EH (cell line): ENCODE data around the gene NIPA2.

Source experiments
- DNase-seq: peaks from one replicate; pipeline ENCODE4 v3.0.0-alpha.2; 2015; ENCODE audit warnings: low read depth

The NIPA2 gene

DNA sequence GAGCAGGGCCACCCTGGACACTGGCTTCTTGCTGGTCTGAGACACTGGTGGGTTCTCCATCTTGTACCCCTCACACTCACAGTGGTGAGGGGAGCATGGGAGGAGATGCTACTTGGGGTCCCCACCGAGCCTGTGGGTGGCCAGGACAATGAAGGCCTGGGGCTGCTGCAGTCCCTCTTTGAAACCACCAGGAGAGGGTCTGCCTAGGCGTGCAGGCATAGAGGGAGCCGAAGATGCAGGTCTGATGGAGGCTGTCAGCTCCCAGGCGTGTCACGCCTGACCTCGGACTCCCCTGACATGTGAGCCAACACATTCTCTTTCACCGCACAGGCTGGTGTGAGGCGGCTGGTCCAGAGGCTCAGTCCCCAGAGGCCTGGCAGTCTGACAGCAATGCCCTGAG is 39.1 kb downstream of the NIPA2 start:
- DNase-seq, result no peak

DNA sequence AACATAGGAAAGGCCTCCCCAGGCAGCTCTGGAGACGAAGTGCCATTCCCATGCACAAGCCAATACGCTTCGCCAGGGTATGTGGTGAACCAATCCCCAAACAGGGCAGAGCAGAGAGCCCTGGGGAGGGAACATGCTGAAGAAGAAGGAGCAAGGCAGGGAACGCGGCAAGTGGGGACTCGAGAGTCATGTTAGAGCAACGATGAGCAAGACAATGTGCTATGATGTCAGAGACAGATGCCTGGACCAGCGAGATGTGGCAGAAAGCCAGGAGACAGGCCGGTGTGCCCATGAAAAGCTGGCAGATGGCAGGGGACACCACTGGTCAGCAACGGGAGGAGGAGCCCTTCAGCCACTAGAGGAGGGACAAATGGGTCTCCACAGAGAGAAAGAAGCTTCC is 39.6 kb downstream of the NIPA2 start:
- DNase-seq, result no peak

DNA sequence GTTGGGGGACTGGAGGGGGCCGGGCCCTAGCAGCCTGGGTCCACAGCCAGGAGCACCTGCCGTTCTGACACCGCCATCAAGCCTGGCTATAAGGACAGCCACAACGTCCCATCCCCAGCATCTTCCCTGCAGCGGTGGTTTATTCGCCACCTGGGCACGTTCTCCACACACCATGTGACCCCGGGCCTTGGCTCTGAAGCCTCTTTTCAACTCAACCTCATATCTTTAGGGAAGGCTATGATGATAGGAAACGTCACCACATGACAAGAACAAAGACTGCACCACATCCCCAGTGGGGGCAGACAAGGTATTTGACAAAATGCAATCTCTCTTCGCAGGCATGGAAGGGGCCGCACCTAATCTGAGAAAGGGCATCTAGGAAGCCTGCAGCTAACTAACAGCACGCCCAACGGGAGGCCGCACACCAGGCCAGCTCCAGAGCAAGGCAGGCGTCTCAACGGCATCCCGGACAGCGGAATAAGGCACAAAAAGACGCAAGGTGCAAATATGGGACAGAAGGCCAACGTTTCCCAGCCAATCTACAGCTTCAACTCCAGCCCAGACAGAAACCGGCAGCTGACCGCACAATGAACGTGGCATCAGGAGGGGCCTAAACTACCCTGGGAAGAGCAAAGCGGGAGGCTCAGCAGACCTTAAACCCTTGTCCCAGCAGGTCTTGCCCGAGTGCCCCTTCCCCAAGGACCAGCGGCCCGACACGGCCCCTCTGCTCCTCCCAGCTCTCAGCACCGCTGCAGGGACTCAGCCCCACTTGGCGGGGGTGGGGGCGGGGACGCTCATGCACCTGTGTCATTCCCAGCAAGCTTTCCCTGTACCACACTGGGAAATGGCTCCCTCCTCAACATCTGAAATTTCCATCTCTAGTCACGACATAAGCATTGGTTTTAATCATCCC is 41.9 kb downstream of the NIPA2 start:
- DNase-seq, result no peak

DNA sequence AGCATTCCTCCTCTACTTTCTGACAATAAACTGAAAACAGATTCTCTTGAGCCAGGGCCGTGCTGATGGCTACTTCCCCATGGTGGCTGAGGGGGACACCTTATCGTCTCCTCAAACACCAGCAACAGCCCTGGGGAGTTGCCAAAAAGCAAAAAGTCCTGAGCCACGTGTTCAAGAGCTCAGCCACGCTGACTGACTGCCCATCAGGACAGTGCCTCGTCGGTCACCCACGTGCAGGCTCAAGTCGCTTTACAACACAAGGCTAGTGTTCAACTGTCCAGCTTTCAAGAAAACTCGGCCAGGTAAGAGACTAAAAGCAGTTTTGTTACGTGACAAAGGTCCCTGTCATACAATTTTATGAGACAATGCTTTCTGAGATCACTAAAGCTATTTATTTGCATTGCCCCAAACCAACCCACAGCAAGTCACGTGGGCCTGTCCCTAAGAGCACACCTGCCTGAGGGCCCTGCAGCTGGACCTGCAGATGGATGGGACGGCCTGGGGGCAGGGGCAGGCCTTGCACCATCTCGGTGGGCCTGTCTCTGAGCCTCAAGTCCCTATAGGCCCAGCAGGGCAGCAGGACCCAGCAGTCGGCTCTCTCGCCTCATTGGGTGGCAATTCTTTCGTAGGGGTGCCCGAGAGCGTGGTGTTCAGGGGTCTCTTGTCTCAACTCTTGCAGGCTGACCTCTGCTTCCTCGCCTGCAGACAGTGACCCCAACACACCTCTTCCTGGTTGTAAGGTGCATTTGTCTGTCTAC is 42.7 kb downstream of the NIPA2 start:
- no peak for DNase-seq

DNA sequence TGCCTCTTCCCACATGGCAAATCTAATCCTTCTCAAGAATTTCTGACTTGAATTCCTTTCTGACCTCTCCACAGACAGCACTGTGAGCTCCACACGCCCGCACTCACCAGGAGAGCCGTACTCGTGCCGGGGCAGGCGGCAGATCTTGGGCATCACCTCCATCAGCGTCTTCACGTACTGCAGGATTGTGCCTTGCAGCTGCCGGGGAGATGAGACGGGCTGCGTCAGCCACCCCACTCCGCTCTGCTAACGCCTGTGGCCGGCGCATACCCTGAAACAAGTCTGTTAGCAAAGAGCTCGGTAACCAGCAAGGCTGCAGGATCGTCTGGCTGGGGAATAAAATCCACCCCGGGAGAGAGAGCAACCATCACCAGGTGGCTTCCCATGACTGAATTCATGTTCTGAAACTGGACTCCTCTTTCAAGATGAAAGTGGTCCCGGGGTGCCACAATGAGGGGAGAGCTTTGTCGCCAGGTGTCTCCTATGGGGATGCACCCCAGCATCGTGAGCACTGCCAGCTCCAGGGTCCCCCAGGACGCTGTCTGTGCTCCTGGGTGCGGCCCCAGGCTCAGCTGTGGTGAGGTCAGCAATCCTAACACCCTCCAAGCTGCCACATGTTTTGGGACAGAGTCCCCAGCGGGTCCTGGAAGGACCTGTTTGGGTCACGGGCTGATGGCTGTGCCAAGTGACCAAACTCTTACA is 43.4 kb downstream of the NIPA2 start:
- DNase-seq, result no peak

DNA sequence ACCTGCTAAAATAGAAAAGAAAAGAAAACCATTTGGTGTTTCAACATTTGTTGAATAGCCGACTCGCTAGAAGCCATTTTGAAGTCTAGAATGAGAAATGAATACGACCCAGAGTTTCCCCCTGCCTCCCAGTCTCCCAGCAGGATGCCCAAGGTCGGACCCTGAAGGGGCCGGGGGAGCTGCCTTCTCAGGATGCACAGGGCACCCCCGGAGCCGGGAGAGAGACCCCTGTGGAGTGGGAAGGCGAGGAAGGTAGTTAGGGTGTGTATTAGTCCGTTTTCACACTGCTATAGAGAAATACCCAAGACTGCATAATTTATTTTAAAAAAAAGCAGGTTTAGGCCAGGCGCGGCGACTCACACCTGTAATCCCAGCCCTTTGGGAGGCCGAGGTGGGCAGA is 44.7 kb downstream of the NIPA2 start:
- no peak for DNase-seq

DNA sequence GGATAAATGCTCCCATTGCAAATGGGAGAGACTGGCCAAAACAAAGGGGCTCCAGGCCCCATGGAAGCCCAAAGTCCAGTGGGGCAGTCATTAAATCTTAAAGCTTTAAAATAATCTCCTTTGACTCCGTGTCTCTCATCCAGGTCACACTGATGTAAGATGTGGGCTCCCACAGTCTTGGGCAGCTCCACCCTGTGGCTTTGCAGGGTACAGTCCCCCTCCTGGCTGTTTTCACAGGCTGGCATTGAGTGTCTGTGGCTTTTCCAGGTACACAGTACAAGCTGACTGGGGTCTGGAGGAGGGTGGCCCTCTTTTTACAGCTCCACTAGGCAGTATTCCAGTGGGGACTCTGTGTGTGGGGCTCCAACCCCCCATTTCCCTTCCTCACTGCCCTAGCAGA is 45.9 kb downstream of the NIPA2 start:
- DNase-seq, result no peak

DNA sequence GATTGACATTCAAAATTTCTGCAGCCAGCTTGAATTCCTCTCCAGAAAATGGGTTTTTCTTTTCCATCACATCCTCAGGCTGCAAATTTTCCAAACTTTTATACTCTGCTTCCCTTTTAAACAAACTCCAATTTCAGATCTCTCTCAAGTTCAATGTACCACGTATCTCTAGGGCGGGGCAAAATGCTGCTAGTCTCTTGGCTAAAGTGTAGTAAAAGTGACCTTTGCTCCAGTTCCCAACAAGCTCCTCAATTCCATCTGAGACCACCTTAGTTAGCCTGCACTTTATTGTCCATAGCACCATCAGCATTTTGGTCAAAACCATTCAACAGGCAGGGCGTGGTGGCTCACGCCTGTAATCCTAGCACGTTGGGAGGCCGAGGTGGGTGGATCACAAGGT is 46.7 kb downstream of the NIPA2 start:
- no peak for DNase-seq

DNA sequence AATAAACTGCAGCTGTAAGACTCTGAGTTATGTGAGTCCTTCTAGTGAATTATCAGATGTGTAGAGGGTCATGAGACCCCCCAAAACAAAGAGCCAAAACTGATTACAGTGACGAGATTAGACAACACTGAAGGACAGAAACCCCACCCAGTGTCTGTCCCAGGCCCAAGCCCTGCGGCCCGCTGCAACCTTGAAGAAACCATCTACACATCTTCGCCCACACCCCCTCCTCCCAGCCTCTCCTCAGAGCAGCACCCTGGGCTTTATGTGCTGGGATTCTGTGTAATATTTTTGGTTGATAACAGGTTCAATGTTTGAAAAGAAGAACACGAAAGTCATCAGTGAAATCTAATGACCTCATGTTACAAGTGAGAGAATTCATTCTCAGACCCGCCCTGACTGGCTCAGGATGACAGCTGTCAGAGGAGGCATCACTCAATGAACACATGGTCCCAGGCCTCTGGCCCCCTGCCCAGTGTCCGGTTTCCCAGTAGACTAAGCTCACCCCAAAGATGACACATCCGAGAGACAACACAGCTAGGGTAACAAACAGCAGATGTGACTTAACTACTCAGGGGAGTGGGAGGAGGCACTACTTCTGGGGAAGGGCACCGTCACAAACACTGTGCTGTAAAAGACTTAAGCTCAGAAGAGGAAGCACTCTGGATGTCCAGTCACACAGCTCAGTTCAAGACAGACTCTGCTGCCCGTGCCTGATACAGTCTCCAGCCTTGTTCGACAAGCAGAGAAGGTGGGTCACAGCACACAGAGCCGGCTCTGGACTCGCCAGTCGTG is 48.9 kb downstream of the NIPA2 start:
- DNase-seq, result peak; percentile 90

DNA sequence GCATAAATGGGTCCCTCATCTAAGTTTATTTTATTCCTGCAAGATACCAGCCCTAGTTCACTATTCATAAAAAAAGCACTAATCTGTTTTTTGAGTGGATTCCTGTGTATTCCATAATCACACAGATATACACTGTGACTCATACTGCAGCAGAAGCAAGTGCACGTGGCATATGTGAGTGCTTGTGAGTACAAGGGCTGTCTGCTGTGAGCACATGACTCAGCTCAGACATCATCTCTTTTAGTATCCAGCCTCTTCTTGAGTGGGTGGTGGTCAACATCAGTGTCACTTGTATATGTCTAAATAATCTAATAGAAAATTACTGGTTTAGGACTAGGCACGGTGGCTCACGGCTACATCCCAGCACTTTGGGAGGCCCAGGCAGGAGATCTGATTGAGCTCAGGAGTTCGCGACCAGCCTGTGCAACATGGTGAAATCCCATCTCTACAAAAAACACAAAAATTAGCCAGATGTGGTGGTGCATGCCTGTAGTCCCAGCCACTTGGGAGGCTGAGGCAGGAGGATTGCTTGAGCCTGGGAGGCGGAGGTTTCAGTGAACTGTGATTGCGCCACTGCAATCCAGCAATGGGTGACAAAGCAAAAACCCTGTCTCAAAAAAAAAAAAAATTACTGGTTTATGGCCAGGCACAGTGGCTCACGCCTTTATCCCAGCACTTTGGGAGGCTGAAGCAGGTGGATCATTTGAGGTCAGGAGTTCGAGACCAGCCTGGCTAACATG is 49.8 kb downstream of the NIPA2 start:
- peak; percentile 97 for DNase-seq

DNA sequence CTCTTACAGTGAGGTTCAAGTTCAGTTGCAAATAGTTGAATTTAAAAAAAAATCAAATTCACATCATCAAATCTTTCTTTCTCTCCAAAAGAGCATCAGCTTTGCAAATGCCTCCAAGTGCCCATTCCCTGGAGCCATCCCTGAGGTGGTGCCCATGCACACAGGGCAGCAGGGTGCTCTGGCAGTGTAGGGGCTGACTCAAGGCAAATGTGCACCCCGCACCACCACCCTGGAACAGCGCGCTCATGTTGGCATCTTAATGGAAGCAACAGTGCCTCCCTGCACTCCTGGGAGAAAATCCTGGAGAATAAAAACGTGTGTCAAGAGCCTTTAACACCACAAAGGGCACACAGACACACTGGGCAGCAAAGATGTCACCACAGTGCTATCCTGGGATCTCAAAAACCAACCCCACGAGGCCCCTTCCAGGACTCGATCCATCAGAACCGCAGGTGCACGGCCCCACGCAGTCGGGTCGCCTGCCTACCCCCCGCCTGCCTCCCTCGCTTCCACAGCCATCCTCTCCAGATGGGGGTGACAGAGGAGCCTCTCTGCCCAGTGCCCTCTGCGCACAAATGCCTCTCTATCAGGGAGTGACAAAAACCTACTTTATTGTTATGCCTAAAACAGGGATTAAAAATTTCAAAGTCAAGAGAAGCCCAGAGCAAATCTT is 50.8 kb downstream of the NIPA2 start:
- no peak for DNase-seq

DNA sequence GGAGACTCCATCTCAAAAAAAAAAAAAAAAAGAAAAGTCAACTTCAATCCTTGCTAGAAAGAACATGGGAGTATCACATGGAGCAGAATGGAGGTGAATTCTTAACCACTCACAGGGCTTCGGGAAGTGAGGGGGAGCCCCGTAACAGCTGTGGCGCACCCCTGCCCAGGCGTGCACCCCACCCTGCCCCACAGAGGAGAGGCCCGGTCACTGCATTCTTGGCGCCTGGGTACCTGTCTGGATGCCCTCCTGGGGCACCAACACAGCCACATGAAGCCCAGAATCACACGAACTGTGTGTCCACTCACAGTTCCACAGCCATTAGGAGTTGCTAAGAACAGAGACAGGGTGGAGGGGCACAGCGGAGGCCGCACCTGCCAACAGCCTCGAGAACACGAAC is 51.8 kb downstream of the NIPA2 start:
- DNase-seq, result no peak

DNA sequence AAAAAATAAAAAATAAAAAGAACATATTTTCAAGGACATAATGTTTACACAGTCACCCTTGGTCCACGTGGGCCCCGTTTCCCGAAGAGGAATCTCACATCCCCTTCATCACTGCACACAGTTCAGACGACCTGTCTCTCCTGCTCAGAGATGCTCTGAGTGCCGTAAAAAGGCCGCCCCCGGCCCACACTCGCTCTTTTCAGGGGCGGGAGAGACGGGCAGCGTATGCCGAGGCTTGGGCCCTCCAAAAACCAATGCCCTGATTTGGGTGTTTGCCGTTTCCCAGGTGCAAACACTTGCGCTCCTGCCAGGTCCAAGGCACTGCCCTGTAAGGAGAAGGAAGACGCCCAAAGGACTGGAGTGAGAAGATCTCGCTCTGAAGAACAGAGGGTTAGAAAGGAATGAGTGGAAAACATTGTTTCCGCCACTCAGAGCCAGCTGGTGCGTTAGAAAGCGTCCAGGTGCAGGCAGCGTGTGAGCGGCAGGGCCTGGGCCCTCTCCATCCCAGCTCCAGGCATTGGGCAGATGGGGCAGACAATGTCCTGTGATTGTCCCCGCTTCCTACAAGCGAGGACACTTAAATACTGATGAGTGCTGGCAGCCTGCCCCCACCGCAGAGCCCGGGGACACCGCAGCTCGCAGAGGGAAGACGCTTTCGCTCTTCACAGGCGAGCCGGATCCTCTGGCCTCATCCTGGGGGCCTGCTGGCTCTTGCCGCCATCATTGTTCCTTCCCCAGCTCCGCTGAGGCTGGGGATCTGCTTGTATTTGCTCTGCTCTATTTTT is 53.2 kb downstream of the NIPA2 start:
- DNase-seq, result no peak

DNA sequence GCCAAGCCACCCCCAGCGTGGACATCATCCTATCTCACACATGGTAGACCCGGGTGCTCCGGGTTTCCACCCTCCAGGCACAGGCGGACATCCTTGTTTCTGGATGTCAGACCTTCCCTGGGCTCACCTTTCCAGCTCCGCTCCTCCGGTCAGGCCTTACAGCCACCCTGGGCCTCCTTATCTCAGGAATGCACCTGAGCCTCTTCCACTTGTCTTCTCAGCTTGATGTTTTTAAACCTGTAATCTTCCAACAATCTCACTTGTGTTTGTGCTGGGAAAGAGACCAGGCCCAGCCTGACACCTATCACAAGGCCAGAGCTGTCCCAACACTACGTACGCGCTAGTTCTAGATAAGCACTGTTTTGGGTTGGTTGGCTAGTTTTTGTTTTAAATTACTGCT is 53.9 kb downstream of the NIPA2 start:
- no peak for DNase-seq

DNA sequence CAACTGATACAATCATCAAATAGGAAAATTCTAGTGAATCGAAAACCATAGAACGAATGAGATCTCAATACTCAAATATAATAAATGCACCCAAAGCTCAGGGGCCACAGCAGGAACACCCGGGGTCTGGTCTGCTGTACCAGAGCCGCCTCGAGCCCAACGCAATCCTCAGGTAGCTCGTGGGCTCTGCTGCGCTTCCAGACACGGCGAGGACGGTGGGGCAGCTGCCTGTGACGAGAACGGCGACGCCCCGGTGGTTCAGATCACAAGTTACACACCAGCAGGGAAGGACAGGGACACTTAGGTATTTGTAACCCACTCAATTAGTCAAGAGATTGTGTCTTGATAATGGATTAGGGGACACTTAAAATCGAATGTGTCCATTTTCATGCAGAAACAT is 54.6 kb downstream of the NIPA2 start:
- DNase-seq, result no peak

DNA sequence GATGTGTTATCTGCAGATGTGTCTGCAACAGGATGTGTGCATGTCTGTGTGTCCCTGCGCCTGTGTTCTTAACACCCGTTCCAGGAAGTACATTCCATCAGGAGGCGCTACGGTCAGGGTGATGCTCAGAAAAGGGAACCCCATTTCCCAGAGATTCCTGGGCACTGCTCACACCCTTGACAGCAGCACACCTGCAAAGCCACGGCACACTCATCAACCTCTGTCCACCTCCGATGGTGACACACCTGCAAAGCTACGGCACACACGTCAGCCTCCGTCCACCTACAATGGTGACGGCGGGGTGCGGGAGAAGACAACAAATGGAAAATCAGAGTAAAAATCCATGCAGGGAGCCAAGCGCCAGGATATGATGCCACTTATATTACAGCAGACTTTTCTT is 55.4 kb downstream of the NIPA2 start:
- no peak for DNase-seq

DNA sequence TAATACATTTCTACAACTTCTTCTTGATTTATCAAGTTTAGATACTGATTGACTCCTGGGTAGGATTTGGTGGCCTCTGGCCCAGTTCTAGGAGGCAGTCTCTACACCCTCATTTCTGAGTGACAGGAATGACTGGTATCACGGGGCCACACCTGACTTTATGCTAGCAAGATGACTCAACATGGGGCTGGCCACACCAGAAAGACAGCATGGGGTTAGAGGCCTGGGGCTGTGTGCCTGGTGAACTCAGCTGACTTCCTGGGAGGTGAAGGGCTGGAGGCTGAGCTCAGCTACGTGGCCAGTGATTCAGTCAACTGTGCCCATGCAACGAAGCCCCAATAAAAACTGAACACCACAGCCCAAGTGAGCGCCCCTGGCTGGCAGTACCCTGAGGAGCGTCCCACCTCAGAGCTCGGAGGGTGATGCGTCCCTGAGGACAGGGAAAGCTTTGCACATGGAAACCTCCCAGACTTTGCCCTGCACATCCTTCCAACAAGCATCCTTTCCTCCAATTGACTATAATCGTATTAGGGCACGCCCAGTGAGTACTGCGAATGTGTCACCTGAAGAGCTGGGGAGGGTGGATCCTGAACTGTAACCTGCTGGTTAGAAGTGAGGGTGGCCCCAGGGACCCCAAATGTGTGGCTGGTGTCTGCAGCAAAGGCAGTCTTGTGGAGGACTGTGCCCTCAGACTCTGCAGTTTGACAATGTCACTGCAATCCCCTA is 57.2 kb downstream of the NIPA2 start:
- DNase-seq, result peak; percentile 73

DNA sequence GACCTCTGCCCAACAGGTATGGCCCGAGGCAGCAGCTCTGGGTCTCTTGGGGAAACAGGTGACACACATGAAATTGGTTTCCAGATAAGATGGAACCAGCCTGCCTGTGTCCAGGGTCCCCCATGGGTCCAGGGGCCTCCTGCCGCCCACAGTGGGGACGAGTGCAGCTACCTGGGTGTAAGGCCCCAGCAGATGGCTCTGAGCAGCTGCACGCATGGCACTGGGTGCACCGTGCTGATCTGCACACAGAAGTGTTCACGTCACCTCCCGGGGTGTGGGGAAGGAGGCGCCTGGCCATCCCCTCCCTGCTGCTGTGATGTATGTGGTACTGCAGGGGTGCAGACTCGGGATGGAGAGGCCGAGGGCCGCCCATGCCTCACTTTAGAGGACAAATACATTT is 63.6 kb downstream of the NIPA2 start:
- no peak for DNase-seq

DNA sequence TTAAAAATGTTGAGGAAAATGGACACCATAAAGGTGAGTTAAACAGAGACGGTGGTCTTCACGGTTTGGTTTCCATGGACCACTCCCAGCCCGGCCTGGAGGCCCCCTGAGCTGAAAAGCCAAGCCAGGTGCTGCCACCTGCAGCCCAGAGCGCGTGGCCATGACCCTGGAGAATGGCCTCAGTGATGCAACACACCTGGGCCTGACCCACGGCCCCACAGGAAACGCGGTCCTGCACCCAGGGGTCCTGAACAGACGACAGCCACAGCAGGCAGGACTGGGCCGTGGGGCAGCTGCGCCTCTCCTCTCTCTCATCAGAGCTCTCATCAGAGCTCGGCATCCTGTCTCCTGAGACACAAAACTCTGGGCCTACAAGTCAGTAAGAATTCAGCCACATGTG is 64.1 kb downstream of the NIPA2 start:
- DNase-seq, result no peak
